Esophagus muscularis mucosa (tissue), 3 donors: ENCODE measurements around the gene FGD5.

Experiments used
- POLR2AphosphoS5 ChIP-seq, 2 donors: sonication (generic); formaldehyde crosslinking; IDR thresholded peaks; one replicate each; pipeline ENCODE4 v1.6.1; 2017; ENCODE audit warnings: antibody characterized with exemption in 2 of 2
- TF ChIP-seq, protein P1 (sequence below), 3 experiments: fragments of 200-600 bp in 2 of 3; fragments of 450-650 bp in 1 of 3; sonication (generic) in 2 of 3; IDR thresholded peaks; one replicate each; pipeline ENCODE4 v1.5.1; 2017 to 2019; ENCODE audit warnings: antibody characterized with exemption in 3 of 3, mild to moderate bottlenecking in 2 of 3, moderate library complexity in 1 of 3

DNA sequence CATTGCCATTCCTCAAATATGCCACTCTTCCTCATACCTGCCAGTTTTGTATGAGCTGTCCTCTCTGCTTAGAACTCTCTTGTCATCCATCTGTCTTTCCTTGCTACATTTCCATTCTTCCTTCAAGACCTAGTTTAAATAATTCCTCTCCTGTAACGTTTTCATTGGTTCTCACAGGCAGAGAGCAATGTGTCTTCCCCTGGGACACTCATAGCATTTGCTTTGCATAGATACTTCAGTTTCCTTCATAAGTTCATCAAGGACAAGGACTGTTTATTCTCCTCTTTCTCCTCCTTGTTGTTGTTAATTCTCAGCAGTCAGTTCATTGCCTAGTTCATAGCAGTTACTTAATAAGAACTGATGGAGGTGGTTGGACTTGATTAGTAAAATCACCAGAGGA, 139.2 kb downstream of the FGD5 start:
- TF ChIP-seq POLR2AphosphoS5 (IDR thresholded peaks at IDR 0.05): no peak
- TF ChIP-seq, protein P1, sequence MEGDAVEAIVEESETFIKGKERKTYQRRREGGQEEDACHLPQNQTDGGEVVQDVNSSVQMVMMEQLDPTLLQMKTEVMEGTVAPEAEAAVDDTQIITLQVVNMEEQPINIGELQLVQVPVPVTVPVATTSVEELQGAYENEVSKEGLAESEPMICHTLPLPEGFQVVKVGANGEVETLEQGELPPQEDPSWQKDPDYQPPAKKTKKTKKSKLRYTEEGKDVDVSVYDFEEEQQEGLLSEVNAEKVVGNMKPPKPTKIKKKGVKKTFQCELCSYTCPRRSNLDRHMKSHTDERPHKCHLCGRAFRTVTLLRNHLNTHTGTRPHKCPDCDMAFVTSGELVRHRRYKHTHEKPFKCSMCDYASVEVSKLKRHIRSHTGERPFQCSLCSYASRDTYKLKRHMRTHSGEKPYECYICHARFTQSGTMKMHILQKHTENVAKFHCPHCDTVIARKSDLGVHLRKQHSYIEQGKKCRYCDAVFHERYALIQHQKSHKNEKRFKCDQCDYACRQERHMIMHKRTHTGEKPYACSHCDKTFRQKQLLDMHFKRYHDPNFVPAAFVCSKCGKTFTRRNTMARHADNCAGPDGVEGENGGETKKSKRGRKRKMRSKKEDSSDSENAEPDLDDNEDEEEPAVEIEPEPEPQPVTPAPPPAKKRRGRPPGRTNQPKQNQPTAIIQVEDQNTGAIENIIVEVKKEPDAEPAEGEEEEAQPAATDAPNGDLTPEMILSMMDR (IDR thresholded peaks at IDR 0.05): no peak
